ENCODE results near the gene TSSK3. TPM values are rescaled to one million over a fixed set of nuclear protein-coding genes. Genes with fewer than 3 reads are reported as not detected.

The TSSK3 gene
- total and polyA plus RNA-seq, 4 donors, result 0.14 to 0.50 TPM; not detected in 2

- peaks cover 5 to 10% (median 9%) of the 10 kb centered on the region in 4 donors for H3K4me1 ChIP-seq (ENCODE audit: control insufficient read depth in 4 of 4, insufficient read depth in 4 of 4, low read length in 3 of 4)
- TF ChIP-seq ZBTB33 (IDR thresholded peaks at IDR 0.05), result no peak
- TF ChIP-seq MAX (IDR thresholded peaks at IDR 0.05), result no peak
- TF ChIP-seq REST (IDR thresholded peaks at IDR 0.05), result no peak
- no peak for TF ChIP-seq RXRA (IDR thresholded peaks at IDR 0.05)
- TF ChIP-seq FOXA2 (IDR thresholded peaks at IDR 0.05), result no peak
- no peak overlapping the region for H3K27ac ChIP-seq (ENCODE audit: low read depth in 1 of 2, low read length in 2 of 2)
- DNase-seq (ENCODE audit: low spot score), result no peak
- H3K36me3 ChIP-seq (ENCODE audit: control insufficient read depth in 4 of 4, insufficient read depth in 3 of 4, low read depth in 1 of 4, low read length in 3 of 4), result peaks cover 10 to 46% (median 35%) of the 10 kb centered on the region in 4 donors
- H3K9ac ChIP-seq (ENCODE audit: low read depth in 1 of 2, low read length in 2 of 2), result no peak overlapping the region
- no peak overlapping the region for H3K4me3 ChIP-seq (ENCODE audit: low read depth in 1 of 3, low read length in 3 of 3)
- 91% methylated on average over 5 of the region's 5 CpGs for WGBS
- H3K9me3 ChIP-seq (ENCODE audit: control insufficient read depth in 4 of 4, low read length in 3 of 4), result no peaks in the 10 kb centered on the region
- H3K27me3 ChIP-seq (ENCODE audit: control insufficient read depth in 4 of 4, insufficient read depth in 4 of 4, low read length in 3 of 4), result no peaks in the 10 kb centered on the region
Observed at GRCh38 chr1:32364836-32365235, 2.5 kb downstream of the TSSK3 start.

- no peak overlapping the region for H3K27ac ChIP-seq (ENCODE audit: low read depth in 1 of 2, low read length in 2 of 2)
- H3K9me3 ChIP-seq (ENCODE audit: control insufficient read depth in 4 of 4, low read length in 3 of 4), result no peaks in the 10 kb centered on the region
- H3K4me1 ChIP-seq (ENCODE audit: control insufficient read depth in 4 of 4, insufficient read depth in 4 of 4, low read length in 3 of 4), result peaks cover 5 to 10% (median 9%) of the 10 kb centered on the region in 4 donors
- DNase-seq (ENCODE audit: low spot score), result no peak
- no peak for TF ChIP-seq JUND (IDR thresholded peaks at IDR 0.05)
- TF ChIP-seq HNF4A (conservative IDR thresholded peaks at IDR 0.05), result no peak
- no peak for TF ChIP-seq REST (IDR thresholded peaks at IDR 0.05)
- TF ChIP-seq EGR1 (IDR thresholded peaks at IDR 0.05; ENCODE audit: low read depth in 2 of 2), result no peak
- TF ChIP-seq RAD21 (IDR thresholded peaks at IDR 0.05), result no peak
- no peak for TF ChIP-seq NR2F2 (IDR thresholded peaks at IDR 0.05)
- TF ChIP-seq MAX (IDR thresholded peaks at IDR 0.05), result no peak
- no peak for TF ChIP-seq RXRA (IDR thresholded peaks at IDR 0.05)
- TF ChIP-seq ATF3 (IDR thresholded peaks at IDR 0.05), result no peak
- no peak for TF ChIP-seq TAF1 (conservative IDR thresholded peaks at IDR 0.05)
- TF ChIP-seq HNF4G (IDR thresholded peaks at IDR 0.05), result no peak
- TF ChIP-seq FOXA2 (IDR thresholded peaks at IDR 0.05), result no peak
- no peak for TF ChIP-seq FOXA1 (IDR thresholded peaks at IDR 0.05)
- TF ChIP-seq ZBTB33 (IDR thresholded peaks at IDR 0.05), result no peak
- TF ChIP-seq YY1 (IDR thresholded peaks at IDR 0.05), result no peak
- TF ChIP-seq SP1 (IDR thresholded peaks at IDR 0.05), result no peak
- no peak for TF ChIP-seq CTCF (IDR thresholded peaks at IDR 0.05; ENCODE audit: low read depth, low read length, missing input control)
- TF ChIP-seq GABPA (IDR thresholded peaks at IDR 0.05 in 1 of 2, conservative IDR thresholded peaks at IDR 0.05 in 1 of 2), result no peak
- peaks cover 10 to 46% (median 36%) of the 10 kb centered on the region in 4 donors for H3K36me3 ChIP-seq (ENCODE audit: control insufficient read depth in 4 of 4, insufficient read depth in 3 of 4, low read depth in 1 of 4, low read length in 3 of 4)
- no peak overlapping the region for H3K4me3 ChIP-seq (ENCODE audit: low read depth in 1 of 3, low read length in 3 of 3)
- H3K27me3 ChIP-seq (ENCODE audit: control insufficient read depth in 4 of 4, insufficient read depth in 4 of 4, low read length in 3 of 4), result no peaks in the 10 kb centered on the region
- WGBS, result 93% methylated on average over 6 of the region's 6 CpGs
- H3K9ac ChIP-seq (ENCODE audit: low read depth in 1 of 2, low read length in 2 of 2), result no peak overlapping the region
Observed at GRCh38 chr1:32365445-32365844, 3.1 kb downstream of the TSSK3 start.
